Measurements from ENCODE around the gene HIC1.

The HIC1 gene

DNA sequence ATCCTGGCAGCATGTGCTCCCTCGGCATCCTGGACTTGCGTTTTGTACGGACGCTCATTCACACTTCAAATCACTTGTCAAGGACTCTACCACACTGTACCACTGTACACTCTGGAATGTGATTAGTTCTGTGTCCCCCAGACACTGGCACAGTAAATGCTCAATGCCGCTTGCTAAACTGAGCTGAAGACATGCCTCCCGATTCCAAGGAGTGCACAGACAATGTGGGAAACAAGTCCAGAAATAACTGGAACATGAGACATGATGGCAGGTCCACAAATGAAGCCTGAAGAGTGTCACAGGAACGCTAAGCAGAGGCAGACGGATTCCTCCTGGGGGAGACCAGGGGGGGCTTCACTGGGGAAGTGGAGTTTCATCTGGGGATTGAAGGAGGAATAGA lies 22.1 kb downstream of the HIC1 start:
- no peak overlapping the region for H3K4me3 ChIP-seq (ENCODE audit: control insufficient read depth in 1 of 7, extremely low read depth in 1 of 7, insufficient read depth in 4 of 7, low read depth in 2 of 7, low read length in 6 of 7)
- WGBS (ENCODE audit: insufficient coverage): 98% methylated on average over 8 of the region's 8 CpGs
- H3K27ac ChIP-seq (ENCODE audit: insufficient read depth in 1 of 2, low read depth in 1 of 2, low read length in 2 of 2, poor library complexity in 1 of 2, severe bottlenecking in 2 of 2): no peak overlapping the region
- no peaks in the 10 kb centered on the region for H3K9me3 ChIP-seq (ENCODE audit: control extremely low read depth in 1 of 5, control insufficient read depth in 4 of 5, insufficient read depth in 2 of 5, low read depth in 1 of 5, low read length in 4 of 5)
- DNase-seq: no peak
- H3K27me3 ChIP-seq (replicated peaks in 2 of 5; ENCODE audit: control insufficient read depth in 4 of 5, insufficient read depth in 5 of 5, low read length in 4 of 5): no peaks in the 10 kb centered on the region
- ChIA-PET POLR2A (no interaction called here), CTCF (interaction anchor here (0.9 to 1.0 kb wide), 2 partner anchors 11 to 14 kb away, joined by 3 to 4 read pairs; no protein-coding TSS in a partner anchor)
- H3K4me1 ChIP-seq (ENCODE audit: control extremely low read depth in 1 of 4, control insufficient read depth in 4 of 4, insufficient read depth in 4 of 4, low read length in 3 of 4): peaks cover 2 to 26% (median 18%) of the 10 kb centered on the region in 4 experiments
- peaks cover 0 to 30% (median 23%) of the 10 kb centered on the region in 4 experiments for H3K36me3 ChIP-seq (ENCODE audit: control insufficient read depth in 4 of 4, insufficient read depth in 4 of 4, low read length in 3 of 4)

DNA sequence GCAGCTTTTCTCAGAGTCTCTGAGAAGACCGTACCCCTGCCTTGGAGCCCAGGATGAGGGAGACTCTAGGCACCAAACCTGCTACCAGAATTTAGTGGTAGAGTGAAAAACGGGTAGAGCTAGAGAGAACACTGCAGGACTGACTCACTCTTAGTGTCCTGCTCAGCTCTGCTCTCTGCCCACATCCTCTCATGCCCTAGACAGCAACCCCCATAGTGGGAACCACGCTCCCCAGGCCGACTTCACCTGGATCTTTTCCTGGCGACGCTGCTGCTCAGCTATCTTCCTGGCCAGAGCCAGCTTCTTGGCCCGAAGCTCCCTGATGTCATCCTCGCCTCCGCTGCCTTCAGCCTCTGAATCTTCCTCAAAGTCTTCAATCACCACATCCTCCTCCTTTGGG lies 26.7 kb downstream of the HIC1 start:
- Histone ChIP-seq H3K36me3 (ENCODE audit: control insufficient read depth in 4 of 4, insufficient read depth in 4 of 4, low read length in 3 of 4) (peaks cover 0 to 33% (median 24%) of the 10 kb centered on the region in 4 experiments), H3K27me3 (replicated peaks in 2 of 5; ENCODE audit: control insufficient read depth in 4 of 5, insufficient read depth in 5 of 5, low read length in 4 of 5) (no peaks in the 10 kb centered on the region), H3K4me1 (ENCODE audit: control extremely low read depth in 1 of 4, control insufficient read depth in 4 of 4, insufficient read depth in 4 of 4, low read length in 3 of 4) (peaks cover 6 to 47% (median 33%) of the 10 kb centered on the region in 4 experiments), H3K4me3 (ENCODE audit: control insufficient read depth in 1 of 7, extremely low read depth in 1 of 7, insufficient read depth in 4 of 7, low read depth in 2 of 7, low read length in 6 of 7) (no peak overlapping the region), H3K27ac (ENCODE audit: insufficient read depth in 1 of 2, low read depth in 1 of 2, low read length in 2 of 2, poor library complexity in 1 of 2, severe bottlenecking in 2 of 2) (no peak overlapping the region), H3K9me3 (ENCODE audit: control extremely low read depth in 1 of 5, control insufficient read depth in 4 of 5, insufficient read depth in 2 of 5, low read depth in 1 of 5, low read length in 4 of 5) (no peaks in the 10 kb centered on the region)
- no peak for DNase-seq
- POLR2A ChIA-PET: no interaction called here
- CTCF ChIA-PET: interaction anchor here (1.2 to 4.5 kb wide), 6 partner anchors 10 to 163 kb away, joined by 3 to 26 read pairs (median 16); partner anchors contain the start of gene HIC1
- 98% methylated on average over 8 of the region's 9 CpGs for WGBS (ENCODE audit: insufficient coverage)

DNA sequence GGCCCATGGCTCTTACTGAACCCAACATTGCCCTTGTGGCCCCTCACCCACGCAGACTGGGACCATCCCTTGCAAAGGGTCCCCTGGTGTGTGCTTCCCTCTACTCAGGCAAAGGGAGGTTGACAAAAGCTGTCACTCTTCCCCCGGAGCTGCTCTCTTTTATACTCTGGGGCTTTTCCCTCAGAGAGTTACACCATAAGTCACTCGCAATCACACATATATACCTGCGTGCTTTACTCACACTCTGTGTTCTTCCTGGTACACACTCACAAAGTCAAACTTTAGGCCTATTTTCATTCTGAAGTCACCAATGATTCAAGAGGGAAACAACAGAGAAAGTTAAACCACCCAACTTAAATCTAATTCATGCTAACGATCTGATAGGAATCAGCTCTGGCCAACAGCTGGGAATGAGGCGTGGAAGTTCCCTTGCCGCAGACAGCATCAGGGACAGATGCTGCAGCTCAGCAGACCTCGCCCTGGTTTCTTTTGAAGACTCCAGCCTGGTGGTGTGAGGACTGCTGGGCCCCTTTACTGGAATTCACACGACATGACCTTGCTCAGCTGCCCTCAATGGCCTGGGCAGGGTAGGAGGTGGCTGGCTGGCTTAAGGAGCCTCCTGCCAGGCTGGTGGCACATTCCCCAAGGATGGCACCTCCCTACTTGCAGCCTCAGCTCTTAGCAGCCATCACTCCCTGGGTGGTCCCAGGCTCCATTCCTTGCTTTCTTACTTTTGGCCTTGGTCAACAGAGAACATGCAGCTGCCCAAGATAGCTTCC lies 27.3 kb downstream of the HIC1 start:
- Histone ChIP-seq H3K4me1 (ENCODE audit: control extremely low read depth in 1 of 4, control insufficient read depth in 4 of 4, insufficient read depth in 4 of 4, low read length in 3 of 4) (peaks cover 11 to 48% (median 34%) of the 10 kb centered on the region in 4 experiments), H3K27ac (ENCODE audit: insufficient read depth in 1 of 2, low read depth in 1 of 2, low read length in 2 of 2, poor library complexity in 1 of 2, severe bottlenecking in 2 of 2) (no peak overlapping the region), H3K36me3 (ENCODE audit: control insufficient read depth in 4 of 4, insufficient read depth in 4 of 4, low read length in 3 of 4) (peaks cover 0 to 33% (median 22%) of the 10 kb centered on the region in 4 experiments), H3K27me3 (replicated peaks in 2 of 5; ENCODE audit: control insufficient read depth in 4 of 5, insufficient read depth in 5 of 5, low read length in 4 of 5) (no peaks in the 10 kb centered on the region), H3K4me3 (ENCODE audit: control insufficient read depth in 1 of 7, extremely low read depth in 1 of 7, insufficient read depth in 4 of 7, low read depth in 2 of 7, low read length in 6 of 7) (no peak overlapping the region), H3K9me3 (ENCODE audit: control extremely low read depth in 1 of 5, control insufficient read depth in 4 of 5, insufficient read depth in 2 of 5, low read depth in 1 of 5, low read length in 4 of 5) (no peaks in the 10 kb centered on the region)
- DNase-seq: no peak
- CTCF ChIA-PET: interaction anchor here (0.7 to 4.5 kb wide), 11 partner anchors 8 to 163 kb away, joined by 3 to 26 read pairs (median 4); partner anchors contain the start of gene HIC1
- WGBS (ENCODE audit: insufficient coverage): 91% methylated on average over 9 of the region's 9 CpGs
- POLR2A ChIA-PET: no interaction called here

DNA sequence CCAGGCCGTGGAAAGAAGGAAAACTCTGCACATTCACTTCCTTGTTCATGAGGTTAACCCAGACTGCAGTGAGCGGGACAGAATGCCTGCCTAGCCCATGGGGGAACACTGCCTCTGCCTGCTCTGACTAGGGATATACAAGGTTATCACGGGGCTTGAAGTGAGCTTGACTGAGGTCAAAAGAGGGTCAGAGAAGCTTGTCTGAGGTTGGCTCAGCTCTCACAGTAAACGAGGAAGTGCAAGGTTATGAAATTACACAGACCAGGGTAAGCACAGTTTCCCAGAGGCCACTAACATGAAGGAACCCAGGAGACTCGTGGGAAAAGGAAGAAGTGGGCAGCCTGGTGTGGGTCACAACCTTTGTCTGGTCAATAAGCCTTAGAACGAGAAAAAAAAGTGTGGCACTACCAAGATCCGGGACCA lies 28.7 kb downstream of the HIC1 start:
- no peak overlapping the region for H3K4me3 ChIP-seq (ENCODE audit: control insufficient read depth in 1 of 7, extremely low read depth in 1 of 7, insufficient read depth in 4 of 7, low read depth in 2 of 7, low read length in 6 of 7)
- H3K27ac ChIP-seq (ENCODE audit: insufficient read depth in 1 of 2, low read depth in 1 of 2, low read length in 2 of 2, poor library complexity in 1 of 2, severe bottlenecking in 2 of 2): no peak overlapping the region
- H3K9me3 ChIP-seq (ENCODE audit: control extremely low read depth in 1 of 5, control insufficient read depth in 4 of 5, insufficient read depth in 2 of 5, low read depth in 1 of 5, low read length in 4 of 5): no peaks in the 10 kb centered on the region
- peaks cover 0 to under 1% (median 0%) of the 10 kb centered on the region in 5 experiments for H3K27me3 ChIP-seq (replicated peaks in 2 of 5; ENCODE audit: control insufficient read depth in 4 of 5, insufficient read depth in 5 of 5, low read length in 4 of 5)
- peaks cover 21 to 58% (median 48%) of the 10 kb centered on the region in 4 experiments for H3K4me1 ChIP-seq (ENCODE audit: control extremely low read depth in 1 of 4, control insufficient read depth in 4 of 4, insufficient read depth in 4 of 4, low read length in 3 of 4)
- 23% methylated on average over 7 of the region's 7 CpGs for WGBS (ENCODE audit: insufficient coverage)
- DNase-seq: peak; percentile 31 to 77 (median 66)
- ChIA-PET POLR2A (no interaction called here), CTCF (interaction anchor here (0.6 to 4.5 kb wide), 15 partner anchors 8 to 161 kb away, joined by 3 to 26 read pairs (median 4); partner anchors contain the start of gene HIC1)
- peaks cover 0 to 29% (median 17%) of the 10 kb centered on the region in 4 experiments for H3K36me3 ChIP-seq (ENCODE audit: control insufficient read depth in 4 of 4, insufficient read depth in 4 of 4, low read length in 3 of 4)

DNA sequence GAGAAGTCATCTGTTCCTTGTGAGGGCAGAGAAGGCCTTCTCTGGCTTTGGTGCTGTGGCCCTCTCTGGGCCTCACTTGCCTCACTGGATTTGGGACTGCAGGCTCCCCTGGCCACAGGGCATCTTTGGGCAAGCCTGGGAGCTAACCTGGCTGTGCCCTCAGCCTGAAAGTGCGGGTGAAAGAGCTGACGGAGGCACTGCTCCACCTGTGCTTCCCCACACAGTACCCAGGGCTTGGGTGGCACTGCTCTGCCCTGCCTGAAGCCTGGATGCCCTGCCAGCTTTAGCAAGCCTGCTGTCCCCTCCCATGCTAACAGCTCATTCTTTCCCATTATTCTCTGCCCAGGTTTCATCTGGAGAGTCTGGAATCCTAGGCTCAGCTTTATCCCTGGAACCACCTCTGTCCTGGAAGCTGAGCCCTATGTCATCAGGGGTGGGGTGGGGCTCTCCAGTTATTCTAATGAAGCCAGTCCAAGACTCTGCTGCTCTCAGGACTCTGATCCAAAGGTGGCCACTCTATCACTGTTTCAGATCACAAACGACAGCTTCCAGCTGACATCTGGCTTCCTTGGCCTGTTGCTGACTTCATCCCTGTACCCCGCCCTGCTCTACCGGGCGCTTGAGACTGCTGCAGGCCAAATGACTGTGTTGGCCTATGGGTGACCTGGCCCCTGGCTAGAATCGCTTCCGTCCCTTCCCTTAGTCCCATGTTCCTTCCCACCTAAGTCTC lies 29.3 kb downstream of the HIC1 start:
- DNase-seq: no peak
- Histone ChIP-seq H3K4me3 (ENCODE audit: control insufficient read depth in 1 of 7, extremely low read depth in 1 of 7, insufficient read depth in 4 of 7, low read depth in 2 of 7, low read length in 6 of 7) (no peak overlapping the region), H3K36me3 (ENCODE audit: control insufficient read depth in 4 of 4, insufficient read depth in 4 of 4, low read length in 3 of 4) (peaks cover 0 to 27% (median 16%) of the 10 kb centered on the region in 4 experiments), H3K27me3 (replicated peaks in 2 of 5; ENCODE audit: control insufficient read depth in 4 of 5, insufficient read depth in 5 of 5, low read length in 4 of 5) (peaks cover 0 to 1% (median 0%) of the 10 kb centered on the region in 5 experiments), H3K4me1 (ENCODE audit: control extremely low read depth in 1 of 4, control insufficient read depth in 4 of 4, insufficient read depth in 4 of 4, low read length in 3 of 4) (peaks cover 26 to 64% (median 54%) of the 10 kb centered on the region in 4 experiments), H3K27ac (ENCODE audit: insufficient read depth in 1 of 2, low read depth in 1 of 2, low read length in 2 of 2, poor library complexity in 1 of 2, severe bottlenecking in 2 of 2) (no peak overlapping the region), H3K9me3 (ENCODE audit: control extremely low read depth in 1 of 5, control insufficient read depth in 4 of 5, insufficient read depth in 2 of 5, low read depth in 1 of 5, low read length in 4 of 5) (no peaks in the 10 kb centered on the region)
- 87% methylated on average over 6 of the region's 8 CpGs for WGBS (ENCODE audit: insufficient coverage)
- ChIA-PET POLR2A (no interaction called here), CTCF (interaction anchor here (0.6 to 4.5 kb wide), 11 partner anchors 8 to 161 kb away, joined by 3 to 26 read pairs (median 4); partner anchors contain the start of gene HIC1)

DNA sequence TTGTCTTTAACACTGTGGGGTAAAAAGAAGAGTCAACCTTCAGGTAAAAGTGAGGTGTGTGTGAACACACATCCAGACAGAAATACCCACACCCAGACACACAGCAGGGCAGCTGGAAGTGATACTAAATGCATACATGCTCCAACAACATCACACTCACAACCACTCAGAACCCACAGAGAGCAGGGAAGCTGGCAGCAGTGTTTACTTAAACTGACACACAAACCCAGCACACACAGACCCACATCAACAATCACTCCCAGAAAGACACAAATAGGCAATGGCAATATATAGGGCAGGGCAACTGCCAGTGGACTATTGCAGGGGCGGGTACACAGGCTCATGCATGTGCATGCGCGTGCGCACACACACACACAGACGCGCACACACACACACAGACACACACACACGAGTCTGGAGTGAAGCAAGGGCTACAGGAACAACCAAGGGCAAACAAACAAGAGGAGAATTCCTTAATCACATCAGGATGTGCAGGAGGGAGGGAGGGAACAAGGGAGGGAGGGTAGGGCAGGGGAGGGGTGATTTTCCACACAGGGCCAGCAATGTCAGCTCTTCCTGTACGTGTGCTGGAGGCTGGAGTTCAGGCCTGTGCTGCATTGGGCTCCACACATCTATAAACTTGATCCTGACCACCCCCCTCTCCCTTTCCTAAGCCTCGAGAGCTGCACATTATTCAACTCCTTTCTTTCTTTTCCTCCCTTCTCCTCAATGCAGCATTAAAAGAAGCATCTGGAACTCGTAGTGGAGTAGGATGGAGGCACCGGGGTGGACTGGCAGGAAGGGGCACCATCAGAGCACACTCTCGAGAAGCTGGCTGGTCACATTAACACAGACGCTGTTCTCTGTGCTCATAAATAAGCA lies 30.1 kb downstream of the HIC1 start:
- Histone ChIP-seq H3K9me3 (ENCODE audit: control extremely low read depth in 1 of 5, control insufficient read depth in 4 of 5, insufficient read depth in 2 of 5, low read depth in 1 of 5, low read length in 4 of 5) (no peaks in the 10 kb centered on the region), H3K27ac (ENCODE audit: insufficient read depth in 1 of 2, low read depth in 1 of 2, low read length in 2 of 2, poor library complexity in 1 of 2, severe bottlenecking in 2 of 2) (no peak overlapping the region), H3K36me3 (ENCODE audit: control insufficient read depth in 4 of 4, insufficient read depth in 4 of 4, low read length in 3 of 4) (peaks cover 0 to 26% (median 14%) of the 10 kb centered on the region in 4 experiments), H3K4me1 (ENCODE audit: control extremely low read depth in 1 of 4, control insufficient read depth in 4 of 4, insufficient read depth in 4 of 4, low read length in 3 of 4) (peaks cover 28 to 72% (median 62%) of the 10 kb centered on the region in 4 experiments), H3K27me3 (replicated peaks in 2 of 5; ENCODE audit: control insufficient read depth in 4 of 5, insufficient read depth in 5 of 5, low read length in 4 of 5) (peaks cover 0 to 1% (median 0%) of the 10 kb centered on the region in 5 experiments), H3K4me3 (ENCODE audit: control insufficient read depth in 1 of 7, extremely low read depth in 1 of 7, insufficient read depth in 4 of 7, low read depth in 2 of 7, low read length in 6 of 7) (no peak overlapping the region)
- ChIA-PET CTCF (interaction anchor here (1.2 to 4.5 kb wide), 13 partner anchors 9 to 160 kb away, joined by 3 to 26 read pairs (median 5); partner anchors contain the start of gene HIC1), POLR2A (no interaction called here)
- 64% methylated on average over 4 of the region's 13 CpGs for WGBS (ENCODE audit: insufficient coverage)
- DNase-seq: peak in 1 of 3 donors; percentile 22
